ENCODE results near the gene GDF10.
A peak's percentile ranks its signal among the peaks of the same experiment; 100 is the strongest.

Gene GDF10

DNA sequence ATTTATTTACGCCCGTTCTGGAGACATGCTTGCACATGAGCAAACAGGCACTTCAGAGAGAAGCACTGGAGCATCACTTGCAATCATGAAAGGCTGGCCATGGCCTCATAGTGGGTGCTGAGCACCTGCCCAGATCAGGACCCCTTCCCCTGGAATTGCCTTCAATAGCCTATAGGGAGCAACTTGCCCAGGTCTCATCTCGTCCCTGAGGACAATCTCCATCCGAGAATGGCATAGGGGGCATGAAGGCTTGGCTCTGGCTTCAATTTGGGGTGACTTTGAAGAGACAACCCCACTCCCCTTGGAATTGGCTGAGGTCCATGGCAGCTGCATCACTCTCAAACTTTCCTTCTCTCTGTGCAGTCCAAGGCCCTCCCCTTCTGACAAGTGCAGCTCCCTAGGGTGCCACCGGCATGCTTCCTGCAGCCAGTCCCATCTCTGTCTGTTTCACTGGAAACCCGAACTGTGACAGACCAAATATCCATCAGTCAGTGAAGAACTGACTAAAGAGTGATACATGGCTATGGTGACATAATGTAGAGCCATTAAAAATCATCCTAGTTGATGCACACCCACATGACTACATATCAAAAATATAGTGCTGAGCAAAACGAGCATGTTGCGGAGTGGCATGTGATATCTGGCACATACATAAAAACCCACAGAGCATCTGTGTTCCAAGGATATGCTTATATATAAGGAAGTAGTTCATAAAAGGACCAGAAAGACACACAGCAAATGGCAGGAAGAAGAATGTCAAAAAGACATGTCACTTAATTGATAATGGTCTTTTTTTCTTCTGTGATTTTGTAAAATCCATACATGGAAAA, 34.7 kb downstream of the GDF10 start:
- no peak for DNase-seq (ENCODE audit: low read depth)

GRCh38 chr10:47335906-47336305, 35.9 kb downstream of the GDF10 start:
- no peak for DNase-seq (ENCODE audit: low read depth)

DNA sequence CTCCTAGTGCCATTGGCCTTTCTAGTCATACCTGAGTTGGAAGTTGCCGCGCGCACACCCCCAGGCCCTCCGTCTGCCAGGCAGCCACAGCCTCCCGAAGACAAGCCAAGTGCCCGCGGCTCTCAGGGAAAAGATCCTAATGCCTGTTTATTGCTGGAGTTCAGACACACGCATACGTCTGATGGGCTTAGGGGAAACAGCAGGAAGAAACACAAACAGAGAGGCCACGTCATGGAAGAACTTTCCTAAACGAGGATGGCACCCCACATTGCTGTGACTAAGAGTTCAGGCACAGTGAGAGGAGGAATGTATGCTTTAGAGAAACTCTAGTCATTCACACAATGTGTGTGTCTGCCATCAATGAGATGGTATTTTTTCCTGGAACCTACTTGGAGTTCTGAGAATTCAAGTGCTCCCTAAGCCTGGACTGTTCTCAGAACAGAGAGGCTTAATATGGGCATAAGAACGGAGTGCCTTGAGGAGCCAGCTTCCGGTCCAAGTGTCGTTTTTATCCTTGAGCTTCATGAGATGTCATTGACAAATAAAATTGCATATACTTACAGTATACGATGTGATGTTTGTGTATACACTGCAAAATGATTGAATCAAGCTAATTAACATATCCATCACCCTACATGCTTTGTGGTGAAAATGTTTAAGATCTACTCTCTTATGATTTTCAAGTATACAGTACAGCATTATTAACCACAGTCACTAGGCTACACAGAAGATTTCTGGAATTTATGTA, 36.6 kb downstream of the GDF10 start:
- no peak for DNase-seq (ENCODE audit: low read depth)

GRCh38 chr10:47337310-47337709, 37.3 kb downstream of the GDF10 start:
- no peak for DNase-seq (ENCODE audit: low read depth)

- DNase-seq (ENCODE audit: low read depth) = no peak
Measured at GRCh38 chr10:47339186-47339735, 39.3 kb downstream of the GDF10 start.

DNA sequence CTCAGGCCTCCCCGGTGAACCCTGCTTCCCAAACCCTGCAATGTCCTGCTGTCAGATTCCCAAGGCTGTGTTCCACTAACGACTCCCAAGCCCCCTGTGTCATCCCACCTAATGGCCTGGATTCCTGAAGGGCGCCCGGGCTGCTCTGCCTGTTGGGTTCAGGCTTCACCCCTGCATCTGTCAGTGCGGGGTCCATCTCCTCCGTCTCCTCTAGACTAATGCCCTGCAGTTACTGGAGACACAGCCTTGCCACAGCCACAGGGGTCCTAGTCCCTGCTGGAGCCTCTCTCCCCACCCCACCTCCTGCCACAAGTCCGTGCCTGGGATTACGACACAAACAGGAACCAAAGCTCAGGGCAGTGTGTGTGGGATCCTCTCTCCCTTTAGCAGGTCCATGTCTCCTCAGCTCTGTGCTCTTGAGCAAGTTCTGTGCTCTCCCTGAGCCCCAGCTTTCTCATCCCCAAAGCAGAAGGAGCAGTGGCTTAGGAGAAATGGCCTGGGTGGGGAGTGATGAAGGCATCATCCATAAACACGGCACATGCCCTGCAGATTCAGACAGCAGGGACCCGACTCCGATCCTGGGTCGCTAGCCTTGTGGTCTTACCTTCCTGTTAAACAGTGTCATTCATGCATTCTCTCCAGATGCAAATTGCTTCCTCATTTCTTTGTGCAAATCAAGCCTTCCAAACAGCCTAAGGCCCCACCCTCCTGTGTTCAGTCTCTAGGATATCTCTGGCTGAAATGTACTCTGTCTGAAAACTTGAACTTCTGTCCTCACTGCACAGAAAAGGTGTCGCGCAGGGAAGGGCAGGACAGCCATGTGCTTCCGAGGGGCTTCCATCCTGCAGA, 40.0 kb downstream of the GDF10 start:
- DNase-seq (ENCODE audit: low read depth) = no peak

GRCh38 chr10:47340608-47341170, 40.7 kb downstream of the GDF10 start:
- DNase-seq (ENCODE audit: low read depth) = peak; percentile 58

- DNase-seq (ENCODE audit: low read depth) = no peak
Measured at GRCh38 chr10:47344996-47345870, 45.2 kb downstream of the GDF10 start.

DNA sequence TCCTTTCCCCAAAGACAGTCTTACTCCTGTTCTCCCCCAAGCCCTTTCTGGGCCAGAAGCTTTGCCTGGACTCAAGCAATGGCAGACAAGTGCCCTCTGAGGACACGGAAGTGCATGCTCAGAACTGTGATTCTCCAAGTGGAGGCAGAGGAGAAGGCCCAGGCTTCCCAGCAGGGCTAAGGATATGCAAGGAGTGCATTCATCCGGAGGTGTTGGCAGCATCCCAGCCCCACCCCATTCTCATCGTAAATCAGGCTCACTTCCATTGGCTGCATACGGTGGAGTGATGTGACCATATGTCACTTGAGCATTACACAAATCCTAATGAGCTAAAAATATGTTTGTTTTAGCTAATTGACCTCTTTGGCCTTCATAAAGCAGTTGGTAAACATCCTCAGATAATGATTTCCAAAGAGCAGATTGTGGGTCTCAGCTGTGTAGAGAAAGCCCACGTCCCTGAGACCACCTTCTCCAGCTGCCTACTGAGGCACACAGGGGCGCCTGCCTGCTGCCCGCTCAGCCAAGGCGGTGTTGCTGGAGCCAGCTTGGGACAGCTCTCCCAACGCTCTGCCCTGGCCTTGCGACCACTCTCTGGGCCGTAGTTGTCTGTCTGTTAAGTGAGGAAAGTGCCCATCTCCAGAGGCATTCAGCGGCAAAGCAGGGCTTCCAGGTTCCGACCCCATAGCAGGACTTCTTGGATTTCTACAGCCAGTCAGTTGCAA, 46.7 kb downstream of the GDF10 start:
- DNase-seq (ENCODE audit: low read depth) = no peak

DNA sequence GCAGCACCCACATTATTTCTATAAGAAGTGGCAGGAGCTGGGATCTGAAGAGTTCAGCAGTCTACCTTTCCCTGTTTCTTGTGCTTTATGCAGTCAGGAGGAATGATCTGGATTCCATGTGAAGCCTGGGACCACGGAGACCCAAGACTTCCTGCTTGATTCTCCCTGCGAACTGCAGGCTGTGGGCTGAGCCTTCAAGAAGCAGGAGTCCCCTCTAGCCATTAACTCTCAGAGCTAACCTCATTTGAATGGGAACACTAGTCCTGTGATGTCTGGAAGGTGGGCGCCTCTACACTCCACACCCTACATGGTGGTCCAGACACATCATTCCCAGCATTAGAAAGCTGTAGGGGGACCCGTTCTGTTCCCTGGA, 47.3 kb downstream of the GDF10 start:
- DNase-seq (ENCODE audit: low read depth) = no peak

DNA sequence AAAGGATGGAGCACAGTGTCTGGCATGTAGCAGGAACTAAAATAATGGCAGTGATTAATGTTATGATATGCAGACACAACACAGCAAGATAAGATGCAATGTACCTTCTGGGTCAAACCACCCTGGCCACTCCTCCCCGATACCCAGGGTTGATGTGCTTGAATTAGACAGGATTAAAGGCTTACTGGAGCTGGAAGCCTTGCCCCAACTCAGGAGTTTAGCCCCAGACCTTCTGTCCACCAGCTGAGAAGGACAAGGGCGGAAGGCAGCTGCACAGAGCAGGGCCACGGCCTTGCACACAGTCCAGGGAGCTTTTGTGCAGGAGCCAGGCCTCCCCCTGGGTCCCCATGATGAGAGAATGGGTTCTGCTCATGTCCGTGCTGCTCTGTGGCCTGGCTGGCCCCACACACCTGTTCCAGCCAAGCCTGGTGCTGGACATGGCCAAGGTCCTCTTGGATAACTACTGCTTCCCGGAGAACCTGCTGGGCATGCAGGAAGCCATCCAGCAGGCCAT, 48.2 kb downstream of the GDF10 start, which contains the start of gene RBP3:
Gene RBP3 (plus strand): TSS at position 226 of the 514 bp plus-strand sequence. CDS start 122 bp downstream, at position 348.
- no peak for DNase-seq (ENCODE audit: low read depth)

- DNase-seq (ENCODE audit: low read depth) = no peak
Measured at GRCh38 chr10:47348661-47349470, 48.9 kb downstream of the GDF10 start.

DNA sequence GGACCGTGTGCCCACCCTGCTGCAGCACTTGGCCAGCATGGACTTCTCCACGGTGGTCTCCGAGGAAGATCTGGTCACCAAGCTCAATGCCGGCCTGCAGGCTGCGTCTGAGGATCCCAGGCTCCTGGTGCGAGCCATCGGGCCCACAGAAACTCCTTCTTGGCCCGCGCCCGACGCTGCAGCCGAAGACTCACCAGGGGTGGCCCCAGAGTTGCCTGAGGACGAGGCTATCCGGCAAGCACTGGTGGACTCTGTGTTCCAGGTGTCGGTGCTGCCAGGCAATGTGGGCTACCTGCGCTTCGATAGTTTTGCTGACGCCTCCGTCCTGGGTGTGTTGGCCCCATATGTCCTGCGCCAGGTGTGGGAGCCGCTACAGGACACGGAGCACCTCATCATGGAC, 49.5 kb downstream of the GDF10 start:
- no peak for DNase-seq (ENCODE audit: low read depth)

- DNase-seq (ENCODE audit: low read depth) = no peak
Measured at GRCh38 chr10:47349941-47350371, 50.0 kb downstream of the GDF10 start.

DNA sequence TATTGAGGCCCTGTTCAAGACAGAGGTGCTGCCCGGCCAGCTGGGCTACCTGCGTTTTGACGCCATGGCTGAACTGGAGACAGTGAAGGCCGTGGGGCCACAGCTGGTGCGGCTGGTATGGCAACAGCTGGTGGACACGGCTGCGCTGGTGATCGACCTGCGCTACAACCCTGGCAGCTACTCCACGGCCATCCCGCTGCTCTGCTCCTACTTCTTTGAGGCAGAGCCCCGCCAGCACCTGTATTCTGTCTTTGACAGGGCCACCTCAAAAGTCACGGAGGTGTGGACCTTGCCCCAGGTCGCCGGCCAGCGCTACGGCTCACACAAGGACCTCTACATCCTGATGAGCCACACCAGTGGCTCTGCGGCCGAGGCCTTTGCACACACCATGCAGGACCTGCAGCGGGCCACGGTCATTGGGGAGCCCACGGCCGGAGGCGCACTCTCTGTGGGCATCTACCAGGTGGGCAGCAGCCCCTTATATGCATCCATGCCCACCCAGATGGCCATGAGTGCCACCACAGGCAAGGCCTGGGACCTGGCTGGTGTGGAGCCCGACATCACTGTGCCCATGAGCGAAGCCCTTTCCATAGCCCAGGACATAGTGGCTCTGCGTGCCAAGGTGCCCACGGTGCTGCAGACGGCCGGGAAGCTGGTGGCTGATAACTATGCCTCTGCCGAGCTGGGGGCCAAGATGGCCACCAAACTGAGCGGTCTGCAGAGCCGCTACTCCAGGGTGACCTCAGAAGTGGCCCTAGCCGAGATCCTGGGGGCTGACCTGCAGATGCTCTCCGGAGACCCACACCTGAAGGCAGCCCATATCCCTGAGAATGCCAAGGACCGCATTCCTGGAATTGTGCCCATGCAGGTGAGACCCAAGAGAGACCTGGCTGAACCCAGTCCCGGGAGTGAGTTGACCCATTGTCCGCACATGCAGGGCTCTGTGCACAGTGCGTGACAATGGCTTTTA, 51.0 kb downstream of the GDF10 start:
- no peak for DNase-seq (ENCODE audit: low read depth)

DNA sequence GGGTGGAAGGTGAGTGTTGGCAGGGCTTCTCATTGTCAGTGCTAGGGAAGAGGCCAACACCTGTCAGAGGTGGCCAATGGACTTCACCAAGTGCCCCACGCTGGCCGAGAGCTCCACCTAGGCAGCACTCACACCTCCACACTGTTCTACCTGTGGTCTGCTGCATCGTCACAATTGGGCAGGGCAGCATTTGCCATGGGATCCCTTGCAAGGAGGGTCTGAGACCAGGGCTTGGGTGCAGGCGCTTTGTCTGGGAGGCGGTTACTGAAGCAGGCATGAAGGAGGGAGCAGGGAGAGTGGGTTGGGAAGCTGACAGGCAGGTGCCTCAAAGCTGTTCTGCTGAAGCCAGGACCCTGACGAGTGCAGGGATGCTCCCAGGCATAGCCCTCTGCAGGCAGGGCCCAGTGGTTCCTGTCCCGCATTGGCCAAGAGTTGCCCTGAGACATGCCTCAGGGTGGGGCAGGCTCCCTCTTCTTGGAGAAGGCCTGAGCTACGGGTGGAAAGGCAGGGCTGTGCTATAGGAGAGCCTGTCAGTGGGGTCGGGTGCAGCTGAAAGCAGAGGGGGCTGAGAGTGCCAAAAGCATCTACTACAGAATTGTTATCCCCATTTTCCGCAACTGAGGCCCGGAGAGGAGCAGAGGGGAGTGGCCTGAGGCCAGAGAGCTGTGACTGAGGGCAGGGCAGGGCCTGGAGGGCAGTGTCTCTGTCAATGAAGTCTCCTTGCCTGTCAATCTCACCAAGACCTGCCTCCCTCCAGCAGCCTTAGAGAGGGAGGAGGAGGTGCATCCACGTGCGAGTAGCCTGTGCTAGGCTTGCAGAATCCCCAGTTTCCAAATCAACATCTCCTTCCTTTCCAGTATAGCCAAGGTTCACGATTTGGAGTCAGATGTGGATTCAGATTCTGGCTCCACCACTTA, 52.2 kb downstream of the GDF10 start:
- DNase-seq (ENCODE audit: low read depth) = no peak

DNA sequence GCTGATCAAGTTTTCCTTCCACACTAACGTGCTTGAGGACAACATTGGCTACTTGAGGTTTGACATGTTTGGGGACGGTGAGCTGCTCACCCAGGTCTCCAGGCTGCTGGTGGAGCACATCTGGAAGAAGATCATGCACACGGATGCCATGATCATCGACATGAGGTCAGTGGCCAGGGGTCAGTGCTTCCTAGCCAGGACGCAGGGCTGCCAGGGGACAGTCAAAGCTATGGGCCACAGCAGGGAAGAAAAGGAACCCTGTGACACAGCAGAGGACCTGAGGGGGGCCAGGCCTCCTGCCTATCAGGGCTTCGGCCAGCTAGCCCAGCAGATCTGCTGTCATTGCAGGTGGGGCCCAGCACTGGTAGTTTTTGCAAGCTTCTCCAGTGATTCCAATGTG, 53.4 kb downstream of the GDF10 start:
- no peak for DNase-seq (ENCODE audit: low read depth)
